Activated CD4-positive, alpha-beta memory T cell treated with anti-CD3 and anti-CD28 coated beads, Interleukin-2, amount 10 ng/mL, durations not matched to agents 7 days and 5 days (primary cell): ENCODE measurements around the gene CAMTA1. TPM values are rescaled to one million over a fixed set of nuclear protein-coding genes. Genes with fewer than 3 reads are reported as not detected.

ENCODE experiments used
- CTCF ChIA-PET: fragments of 350-600 bp; sonication (Branson Sonifier 250); formaldehyde crosslinking; loops from one replicate; lab custom pipeline; 2021; ENCODE audit warnings: antibody characterized with exemption, inconsistent platforms; lab: Charles Lee
- POLR2A ChIA-PET: fragments of 350-600 bp; sonication (Branson Sonifier 250); formaldehyde crosslinking; loops from one replicate; lab custom pipeline; 2021; ENCODE audit warnings: antibody characterized with exemption; lab: Charles Lee
- DNase-seq: peaks from one replicate; pipeline ENCODE4 v3.0.0-alpha.2; 2020
- H3K27ac Mint-ChIP-seq: one replicate; pipeline ENCODE4 v1.8.0; 2021; ENCODE audit warnings: mild to moderate bottlenecking, mixed read lengths
- H3K27me3 Mint-ChIP-seq: one replicate; pipeline ENCODE4 v1.8.0; 2021; ENCODE audit warnings: mixed read lengths
- H3K36me3 Mint-ChIP-seq: one replicate; pipeline ENCODE4 v1.8.0; 2021; ENCODE audit warnings: low read depth, mixed read lengths
- H3K4me1 Mint-ChIP-seq: one replicate; pipeline ENCODE4 v1.8.0; 2021; ENCODE audit warnings: mixed read lengths
- H3K4me3 Mint-ChIP-seq: one replicate; pipeline ENCODE4 v1.8.0; 2021; ENCODE audit warnings: mild to moderate bottlenecking, mixed read lengths
- H3K9me3 Mint-ChIP-seq: one replicate; pipeline ENCODE4 v1.8.0; 2021; ENCODE audit warnings: mixed read lengths
- total RNA-seq, 2 experiments: library from RNA; stranded (reverse); gene quantifications; one replicate each; pipeline ENCODE4 v1.2.3, GENCODE V29; 2021

CAMTA1 gene
- total RNA-seq, 2 experiments from 2014 or later: 43.0 to 47.3 TPM

GRCh38 chr1:7671676-7672075 is 886.4 kb downstream of the CAMTA1 start:
- Mint-ChIP-seq H3K4me3 (no peak overlapping the region), H3K9me3 (no peaks in the 10 kb centered on the region), H3K36me3 (no peaks in the 10 kb centered on the region), H3K27me3 (no peaks in the 10 kb centered on the region), H3K27ac (no peak overlapping the region), H3K4me1 (peaks cover 1% of the 10 kb centered on the region)
- CTCF ChIA-PET: interaction anchor here (1.7 kb wide), 1 partner anchor 81 kb away, joined by 5 read pairs; no protein-coding TSS in a partner anchor
- POLR2A ChIA-PET: interaction anchor here (1.4 kb wide), 1 partner anchor 15 kb away, joined by 3 read pairs; no protein-coding TSS in a partner anchor
- no peak for DNase-seq

GRCh38 chr1:7672864-7673263 is 887.6 kb downstream of the CAMTA1 start:
- DNase-seq: no peak
- H3K4me3 Mint-ChIP-seq: no peak overlapping the region

GRCh38 chr1:7674972-7675371 is 889.7 kb downstream of the CAMTA1 start:
- H3K9me3 Mint-ChIP-seq: no peaks in the 10 kb centered on the region
- H3K36me3 Mint-ChIP-seq: no peaks in the 10 kb centered on the region
- DNase-seq: no peak
- ChIA-PET CTCF (interaction anchor here (0.6 to 3.1 kb wide), 2 partner anchors 13 to 78 kb away, joined by 3 to 14 read pairs; no protein-coding TSS in a partner anchor), POLR2A (no interaction called here)
- H3K4me1 Mint-ChIP-seq: peaks cover 1% of the 10 kb centered on the region
- no peak overlapping the region for H3K27ac Mint-ChIP-seq
- H3K27me3 Mint-ChIP-seq: peaks cover 4% of the 10 kb centered on the region
- no peak overlapping the region for H3K4me3 Mint-ChIP-seq

More at GRCh38 chr1:7672864-7673263, 887.6 kb downstream of the CAMTA1 start:
- ChIA-PET CTCF (interaction anchor here (1.7 kb wide), 1 partner anchor 80 kb away, joined by 5 read pairs; no protein-coding TSS in a partner anchor), POLR2A (interaction anchor here (0.6 to 1.4 kb wide), 3 partner anchors 14 to 156 kb away, joined by 3 read pairs; no protein-coding TSS in a partner anchor)
- H3K9me3 Mint-ChIP-seq: no peaks in the 10 kb centered on the region
- peaks cover 1% of the 10 kb centered on the region for H3K4me1 Mint-ChIP-seq
- H3K27me3 Mint-ChIP-seq: peaks cover 2% of the 10 kb centered on the region
- H3K36me3 Mint-ChIP-seq: no peaks in the 10 kb centered on the region
- H3K27ac Mint-ChIP-seq: no peak overlapping the region

- Mint-ChIP-seq H3K27me3 (peaks cover 4% of the 10 kb centered on the region), H3K9me3 (no peaks in the 10 kb centered on the region), H3K36me3 (no peaks in the 10 kb centered on the region), H3K4me3 (no peak overlapping the region), H3K27ac (no peak overlapping the region), H3K4me1 (peaks cover 1% of the 10 kb centered on the region)
- DNase-seq: no peak
- CTCF ChIA-PET: interaction anchor here (0.6 to 3.1 kb wide), 3 partner anchors 8 to 77 kb away, joined by 3 to 14 read pairs (median 5); no protein-coding TSS in a partner anchor
- POLR2A ChIA-PET: no interaction called here
Observed at GRCh38 chr1:7675431-7676273, 890.4 kb downstream of the CAMTA1 start.

- Mint-ChIP-seq H3K36me3 (no peaks in the 10 kb centered on the region), H3K27me3 (peaks cover 7% of the 10 kb centered on the region), H3K4me3 (no peak overlapping the region), H3K4me1 (peaks cover 1% of the 10 kb centered on the region), H3K9me3 (no peaks in the 10 kb centered on the region), H3K27ac (no peak overlapping the region)
- CTCF ChIA-PET: interaction anchor here (1.5 to 3.1 kb wide), 2 partner anchors 9 to 76 kb away, joined by 5 to 14 read pairs; no protein-coding TSS in a partner anchor
- POLR2A ChIA-PET: no interaction called here
- DNase-seq: no peak
Observed at GRCh38 chr1:7676274-7676945, 891.2 kb downstream of the CAMTA1 start.

- CTCF ChIA-PET: interaction anchor here (1.5 to 3.1 kb wide), 2 partner anchors 10 to 76 kb away, joined by 5 to 14 read pairs; no protein-coding TSS in a partner anchor
- no peaks in the 10 kb centered on the region for H3K36me3 Mint-ChIP-seq
- no peaks in the 10 kb centered on the region for H3K9me3 Mint-ChIP-seq
- H3K27me3 Mint-ChIP-seq: peaks cover 13% of the 10 kb centered on the region
- H3K27ac Mint-ChIP-seq: no peak overlapping the region
- no peak for DNase-seq
- no peak overlapping the region for H3K4me3 Mint-ChIP-seq
- peaks cover 1% of the 10 kb centered on the region for H3K4me1 Mint-ChIP-seq
- POLR2A ChIA-PET: no interaction called here
Observed at GRCh38 chr1:7677111-7677510, 891.9 kb downstream of the CAMTA1 start.

GRCh38 chr1:7677815-7678214 is 892.6 kb downstream of the CAMTA1 start:
- Mint-ChIP-seq H3K36me3 (no peaks in the 10 kb centered on the region), H3K27me3 (peaks cover 13% of the 10 kb centered on the region), H3K9me3 (no peaks in the 10 kb centered on the region), H3K4me1 (peaks cover 1% of the 10 kb centered on the region), H3K27ac (no peak overlapping the region), H3K4me3 (no peak overlapping the region)
- CTCF ChIA-PET: interaction anchor here (2.4 kb wide), 1 partner anchor 75 kb away, joined by 12 read pairs; no protein-coding TSS in a partner anchor
- POLR2A ChIA-PET: no interaction called here
- no peak for DNase-seq

- Mint-ChIP-seq H3K9me3 (no peaks in the 10 kb centered on the region), H3K36me3 (no peaks in the 10 kb centered on the region), H3K4me1 (no peaks in the 10 kb centered on the region), H3K4me3 (no peak overlapping the region), H3K27ac (no peak overlapping the region), H3K27me3 (peaks cover 13% of the 10 kb centered on the region)
- ChIA-PET POLR2A (interaction anchor here (2.1 kb wide), 1 partner anchor 26 kb away, joined by 9 read pairs; no protein-coding TSS in a partner anchor), CTCF (interaction anchor here (1.5 to 5.1 kb wide), 3 partner anchors 10 to 74 kb away, joined by 3 to 27 read pairs (median 12); no protein-coding TSS in a partner anchor)
- no peak for DNase-seq
Observed at GRCh38 chr1:7678491-7679158, 893.4 kb downstream of the CAMTA1 start.

- Mint-ChIP-seq H3K4me3 (peak overlapping the region; percentile 17), H3K27me3 (peaks cover 13% of the 10 kb centered on the region), H3K27ac (no peak overlapping the region), H3K4me1 (no peaks in the 10 kb centered on the region), H3K36me3 (no peaks in the 10 kb centered on the region), H3K9me3 (no peaks in the 10 kb centered on the region)
- POLR2A ChIA-PET: interaction anchor here (2.1 kb wide), 1 partner anchor 25 kb away, joined by 9 read pairs; no protein-coding TSS in a partner anchor
- CTCF ChIA-PET: interaction anchor here (1.5 to 5.1 kb wide), 3 partner anchors 11 to 73 kb away, joined by 3 to 27 read pairs (median 12); no protein-coding TSS in a partner anchor
- no peak for DNase-seq
Observed at GRCh38 chr1:7679159-7679872, 894.1 kb downstream of the CAMTA1 start.

GRCh38 chr1:7679873-7680206 is 894.6 kb downstream of the CAMTA1 start:
- Mint-ChIP-seq H3K4me3 (no peak overlapping the region), H3K4me1 (no peaks in the 10 kb centered on the region), H3K9me3 (no peaks in the 10 kb centered on the region), H3K27me3 (peaks cover 13% of the 10 kb centered on the region), H3K36me3 (no peaks in the 10 kb centered on the region), H3K27ac (no peak overlapping the region)
- POLR2A ChIA-PET: interaction anchor here (2.1 kb wide), 1 partner anchor 25 kb away, joined by 9 read pairs; no protein-coding TSS in a partner anchor
- CTCF ChIA-PET: interaction anchor here (1.4 to 5.1 kb wide), 4 partner anchors 12 to 73 kb away, joined by 3 to 27 read pairs (median 8); no protein-coding TSS in a partner anchor
- DNase-seq: no peak

GRCh38 chr1:7680207-7680954 is 895.1 kb downstream of the CAMTA1 start:
- CTCF ChIA-PET: interaction anchor here (1.4 to 5.1 kb wide), 4 partner anchors 12 to 72 kb away, joined by 3 to 27 read pairs (median 10); no protein-coding TSS in a partner anchor
- Mint-ChIP-seq H3K9me3 (no peaks in the 10 kb centered on the region), H3K36me3 (no peaks in the 10 kb centered on the region), H3K27me3 (peaks cover 13% of the 10 kb centered on the region), H3K27ac (no peak overlapping the region), H3K4me3 (peak overlapping the region; percentile 64), H3K4me1 (no peaks in the 10 kb centered on the region)
- DNase-seq: peak; percentile 23
- POLR2A ChIA-PET: interaction anchor here (0.9 to 2.1 kb wide), 2 partner anchors 24 to 72 kb away, joined by 3 to 9 read pairs; no protein-coding TSS in a partner anchor
